GM12878 (cell line): Measurements from ENCODE around the gene DDRGK1. TPM values are rescaled to one million over a fixed set of nuclear protein-coding genes. Genes with fewer than 3 reads are reported as not detected.

ENCODE experiments used
- ATAC-seq: fragments of 200-7000 bp; cut with Tn5 transposase; 3 replicates; pipeline ENCODE4 v1.9.1; 2020; ENCODE audit warnings: mild to moderate bottlenecking, moderate library complexity
- BruUV-seq: library from RNA; stranded (reverse); fragments of 400-500 nt; replicated peaks from 2 replicates; lab custom pipeline; 2021; lab: Mats Ljungman, UMichigan
- CTCF ChIA-PET: fragments of 300-600 bp; sonication (Branson Sonifier 250); formaldehyde crosslinking; extraction: SDS; loops from one replicate; lab custom pipeline; 2021; ENCODE audit warnings: inconsistent platforms; lab: Yijun Ruan, JAX
- POLR2A ChIA-PET: fragments of 350-600 bp; formaldehyde crosslinking; extraction: SDS; loops from one replicate; lab custom pipeline; 2021; ENCODE audit warnings: inconsistent platforms; lab: Charles Lee
- RAD21 ChIA-PET: fragments of 300-600 bp; sonication (Branson Sonifier 250); formaldehyde crosslinking; loops from one replicate; lab custom pipeline; 2023; ENCODE audit warnings: antibody characterized with exemption; ENCODE audit not compliant: unreplicated experiment; lab: Charles Lee
- SMC1A ChIA-PET: fragments of 300-600 bp; sonication (Branson Sonifier 250); formaldehyde crosslinking; loops from one replicate; lab custom pipeline; 2023; ENCODE audit not compliant: unreplicated experiment, uncharacterized antibody; lab: Charles Lee
- DNase-seq: peaks from one replicate; pipeline ENCODE4 v3.0.0-alpha.2; 2011; ENCODE audit warnings: low read depth, low spot score
- FAIRE-seq: peaks from 3 replicates; lab custom pipeline; 2011; peaks lifted over from hg19 to GRCh38; lab: Jason Lieb, UNC
- H2AFZ ChIP-seq: 2 replicates; pipeline ENCODE4 v1.6.0; 2011; ENCODE audit warnings: low read depth, low read length, control low read depth; ENCODE audit not compliant: control insufficient read depth
- H3K27ac ChIP-seq: 2 replicates; pipeline ENCODE4 v1.5.1; 2011; ENCODE audit warnings: control low read depth; ENCODE audit not compliant: control insufficient read depth, insufficient read depth
- H3K27me3 ChIP-seq, 2 experiments: replicated peaks in 1 of 2; 2 replicates each; pipeline versions ENCODE4 v1.6.0 to v1.6.1; 2011; ENCODE audit warnings: low read length in 1 of 2; ENCODE audit not compliant: control insufficient read depth in 2 of 2, insufficient read depth in 2 of 2
- H3K36me3 ChIP-seq, 2 experiments: 2 replicates each; pipeline ENCODE4 v1.5.1; 2011; ENCODE audit warnings: low read length in 1 of 2; ENCODE audit not compliant: control insufficient read depth in 2 of 2, insufficient read depth in 2 of 2
- H3K4me1 ChIP-seq: 2 replicates; pipeline ENCODE4 v1.6.1; 2011; ENCODE audit warnings: mild to moderate bottlenecking, low read length, moderate library complexity, mixed read lengths; ENCODE audit not compliant: control insufficient read depth, insufficient read depth
- H3K4me2 ChIP-seq: 2 replicates; pipeline ENCODE4 v1.6.0; 2011; ENCODE audit warnings: control low read depth; ENCODE audit not compliant: control insufficient read depth, insufficient read depth
- H3K4me3 ChIP-seq: fragments of 200-600 bp; sonication (generic); 2 replicates; pipeline ENCODE4 v1.5.1; 2016
- H3K79me2 ChIP-seq: 2 replicates; pipeline ENCODE4 v1.6.0; 2011; ENCODE audit warnings: low read length; ENCODE audit not compliant: control insufficient read depth, insufficient read depth
- H3K9ac ChIP-seq: 2 replicates; pipeline ENCODE4 v1.8.0; 2011; ENCODE audit warnings: low read length, control low read depth, mixed read lengths; ENCODE audit not compliant: control insufficient read depth, insufficient read depth
- H3K9me3 ChIP-seq: replicated peaks from 3 replicates; pipeline ENCODE4 v1.5.1; 2011; ENCODE audit warnings: mild to moderate bottlenecking, low read length; ENCODE audit not compliant: control insufficient read depth, insufficient read depth
- H4K20me1 ChIP-seq: 2 replicates; pipeline ENCODE4 v1.6.0; 2011; ENCODE audit not compliant: control insufficient read depth, insufficient read depth
- ATF7 ChIP-seq: fragments of 450-650 bp; IDR thresholded peaks from 2 replicates; pipeline ENCODE4 v1.6.1; 2016; ENCODE audit warnings: low read depth, mild to moderate bottlenecking
- BRCA1 ChIP-seq: IDR thresholded peaks from 2 replicates; pipeline ENCODE4 v1.6.1; 2011; ENCODE audit warnings: low read depth, low read length, improper control_type of control experiment
- HDAC2 ChIP-seq: fragments of 200-600 bp; sonication (generic); IDR thresholded peaks from 2 replicates; pipeline ENCODE4 v1.6.1; 2017
- IKZF1 ChIP-seq: fragments of 450-650 bp; conservative IDR thresholded peaks from 2 replicates; pipeline ENCODE4 v1.6.1; 2017; ENCODE audit warnings: antibody characterized with exemption, mild to moderate bottlenecking
- NR2C1 ChIP-seq: fragments of 450-650 bp; IDR thresholded peaks from 2 replicates; pipeline ENCODE4 v1.6.1; 2017; ENCODE audit warnings: antibody characterized with exemption, mild to moderate bottlenecking, moderate library complexity
- PBX3 ChIP-seq: IDR thresholded peaks from 2 replicates; pipeline ENCODE4 v1.6.1; 2011; ENCODE audit warnings: mild to moderate bottlenecking, low read depth, low read length, moderate library complexity; ENCODE audit not compliant: insufficient replicate concordance
- POLR2AphosphoS2 ChIP-seq: IDR thresholded peaks from 2 replicates; pipeline ENCODE4 v1.6.1; 2011; ENCODE audit warnings: low read depth, mild to moderate bottlenecking, low read length, improper control_type of control experiment, moderate library complexity
- POU2F2 ChIP-seq: IDR thresholded peaks from 3 replicates; pipeline ENCODE4 v1.6.1; 2011; ENCODE audit warnings: low read depth, mild to moderate bottlenecking, low read length, borderline replicate concordance
- SPI1 ChIP-seq: IDR thresholded peaks from 2 replicates; pipeline ENCODE4 v1.6.1; 2011; ENCODE audit warnings: low read depth, mild to moderate bottlenecking, low read length, moderate library complexity, borderline replicate concordance; ENCODE audit not compliant: insufficient read depth
- WGBS: methylation state at CpG from one replicate; pipeline ENCODE4 v1.1.6; 2016; ENCODE audit warnings: low lambda C conversion rate; ENCODE audit not compliant: insufficient replicate concordance, insufficient coverage; ENCODE audit errors: missing lambda C conversion rate; 5-methylcytosine and 5-hydroxymethylcytosine counted together
- in situ Hi-C: fragments of 300-500 bp; cut with MboI; formaldehyde crosslinking; loops from 9 replicates; pipeline ENCODE4 v1.14.3; 2018; ENCODE audit warnings: mixed read lengths
- intact Hi-C: fragments of 100-400 bp; cut with micrococcal nuclease; formaldehyde crosslinking; loops from one replicate; pipeline ENCODE4 v1.14.2; 2022; ENCODE audit not compliant: unreplicated experiment
- polyA plus RNA-seq, 11 experiments: library from polyadenylated mRNA; depleted of rRNA in 4 of 11; unstranded in 6 of 11; stranded (reverse) in 5 of 11; fragments of >200 nt; fragmentation: Nextera tagmentation in 4 of 11; fragmentation: Illumina TruSeq in 1 of 11; extraction: Ambion mirVana in 4 of 11; extraction: Trizol in 1 of 11; gene quantifications; 1 replicate in 1 of 11; 2 replicates in 10 of 11; pipeline versions ENCODE4 v1.2.1 to v1.2.3, GENCODE V29; 2011 to 2016; ENCODE audit warnings: inconsistent platforms in 2 of 11, missing spikeins in 2 of 11, low read depth in 1 of 11
- total RNA-seq, 4 experiments: library from RNA; depleted of rRNA in 3 of 4; stranded (reverse); fragments of >200 nt in 3 of 4; fragmentation: Illumina TruSeq in 1 of 4; extraction: Trizol in 1 of 4; gene quantifications; 2 replicates each; pipeline versions ENCODE4 v1.2.1 to v1.2.3, GENCODE V29; 2013 to 2021
- TF ChIP-seq, protein P1 (sequence below): fragments of 450-650 bp; formaldehyde crosslinking; IDR thresholded peaks from 2 replicates; pipeline ENCODE4 v1.4.0; 2022; ENCODE audit warnings: mild to moderate bottlenecking, moderate library complexity
- TF ChIP-seq, protein P2 (sequence below): IDR thresholded peaks from 2 replicates; pipeline ENCODE4 v1.6.1; 2012; ENCODE audit warnings: mild to moderate bottlenecking, low read depth, low read length

The DDRGK1 gene
- total and polyA plus RNA-seq, 10 of the 15 experiments (the other 5 are each of a cell fraction or from before 2014, with no cell fraction given): 4.0 to 55.2 (median 39.7) TPM

DNA sequence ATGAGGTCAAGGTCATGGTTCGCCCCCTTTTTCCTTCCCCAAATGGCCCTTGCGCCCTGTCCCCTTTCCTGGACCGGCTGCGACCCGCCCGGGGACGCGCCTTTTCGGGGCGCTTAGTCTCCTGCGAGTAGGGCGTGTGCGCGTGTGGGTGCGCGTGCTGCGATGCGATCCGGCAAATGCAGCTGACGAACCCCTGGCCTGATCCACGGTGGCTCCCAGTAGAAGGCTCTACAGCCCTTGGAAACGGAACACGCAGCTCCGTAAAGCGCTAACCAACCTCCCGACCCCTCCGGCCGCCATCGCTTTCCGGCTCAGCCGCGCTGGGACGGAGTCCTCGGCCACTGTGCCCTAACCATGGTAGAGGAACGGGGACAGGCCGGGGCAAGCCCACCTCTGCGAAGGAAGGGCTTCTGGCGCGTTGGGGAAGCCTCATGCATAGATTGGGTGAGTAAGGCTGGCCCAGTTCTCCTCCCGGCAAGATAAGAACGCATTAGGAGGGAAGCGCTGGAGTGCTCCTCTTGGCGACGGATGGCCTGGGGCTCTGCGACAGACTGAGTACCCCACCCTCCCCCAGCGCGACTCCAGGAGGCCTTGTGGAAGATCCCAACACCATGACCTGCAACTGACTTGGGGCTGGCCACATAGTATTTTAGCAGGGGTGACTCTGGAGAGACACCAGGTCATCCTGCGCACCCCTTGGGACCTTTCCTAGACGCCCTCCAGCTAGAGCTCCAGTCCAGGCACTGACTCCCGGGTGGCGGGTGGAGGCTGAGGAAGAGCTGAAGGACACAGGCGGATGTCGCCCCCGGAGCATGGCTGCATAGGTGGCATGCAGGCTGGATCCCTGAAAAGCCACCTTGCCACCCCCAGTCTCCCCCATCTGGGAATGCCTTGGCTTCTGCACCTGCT lies 35.6 kb upstream of the DDRGK1 start:
- no TSS peak for BruUV-seq
- Histone ChIP-seq H3K79me2 (no peaks in the 10 kb centered on the region), H3K9ac (no peak overlapping the region), H4K20me1 (no peaks in the 10 kb centered on the region), H3K36me3 (no peaks in the 10 kb centered on the region), H3K4me3 (peak overlapping the region; percentile 75), H3K9me3 (no peaks in the 10 kb centered on the region), H3K4me1 (peaks cover 7% of the 10 kb centered on the region), H3K27me3 (peaks cover 6 to 19% of the 10 kb centered on the region in 2 experiments), H3K4me2 (peak overlapping the region; percentile 83), H3K27ac (no peak overlapping the region), H2AFZ (peak overlapping the region; percentile 87)
- DNase-seq (no peak), FAIRE-seq (no peak), ATAC-seq (no peak)
- ChIA-PET RAD21 (no interaction called here), SMC1A (interaction anchor here (0.9 kb wide), 1 partner anchor 21 kb away, joined by 3 read pairs; no protein-coding TSS in a partner anchor), CTCF (interaction anchor here (0.9 to 1.0 kb wide), 2 partner anchors 9 to 21 kb away, joined by 3 read pairs; no protein-coding TSS in a partner anchor), POLR2A (no interaction called here)
- TF ChIP-seq IKZF1 (no peak), HDAC2 (no peak), PBX3 (no peak), ATF7 (no peak), POU2F2 (no peak), POLR2AphosphoS2 (no peak), SPI1 (no peak), BRCA1 (no peak), NR2C1 (no peak)
- TF ChIP-seq, protein P1, sequence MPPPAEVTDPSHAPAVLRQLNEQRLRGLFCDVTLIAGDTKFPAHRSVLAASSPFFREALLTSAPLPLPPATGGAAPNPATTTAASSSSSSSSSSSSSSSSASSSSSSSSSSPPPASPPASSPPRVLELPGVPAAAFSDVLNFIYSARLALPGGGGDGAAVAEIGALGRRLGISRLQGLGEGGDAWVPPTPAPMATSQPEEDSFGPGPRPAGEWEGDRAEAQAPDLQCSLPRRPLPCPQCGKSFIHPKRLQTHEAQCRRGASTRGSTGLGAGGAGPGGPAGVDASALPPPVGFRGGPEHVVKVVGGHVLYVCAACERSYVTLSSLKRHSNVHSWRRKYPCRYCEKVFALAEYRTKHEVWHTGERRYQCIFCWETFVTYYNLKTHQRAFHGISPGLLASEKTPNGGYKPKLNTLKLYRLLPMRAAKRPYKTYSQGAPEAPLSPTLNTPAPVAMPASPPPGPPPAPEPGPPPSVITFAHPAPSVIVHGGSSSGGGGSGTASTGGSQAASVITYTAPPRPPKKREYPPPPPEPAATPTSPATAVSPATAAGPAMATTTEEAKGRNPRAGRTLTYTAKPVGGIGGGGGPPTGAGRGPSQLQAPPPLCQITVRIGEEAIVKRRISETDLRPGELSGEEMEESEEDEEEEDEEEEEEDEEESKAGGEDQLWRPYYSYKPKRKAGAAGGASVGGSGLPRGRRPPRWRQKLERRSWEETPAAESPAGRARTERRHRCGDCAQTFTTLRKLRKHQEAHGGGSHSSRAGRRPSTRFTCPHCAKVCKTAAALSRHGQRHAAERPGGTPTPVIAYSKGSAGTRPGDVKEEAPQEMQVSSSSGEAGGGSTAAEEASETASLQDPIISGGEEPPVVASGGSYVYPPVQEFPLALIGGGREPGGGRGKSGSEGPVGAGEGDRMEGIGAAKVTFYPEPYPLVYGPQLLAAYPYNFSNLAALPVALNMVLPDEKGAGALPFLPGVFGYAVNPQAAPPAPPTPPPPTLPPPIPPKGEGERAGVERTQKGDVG: no peak
- TF ChIP-seq, protein P2, sequence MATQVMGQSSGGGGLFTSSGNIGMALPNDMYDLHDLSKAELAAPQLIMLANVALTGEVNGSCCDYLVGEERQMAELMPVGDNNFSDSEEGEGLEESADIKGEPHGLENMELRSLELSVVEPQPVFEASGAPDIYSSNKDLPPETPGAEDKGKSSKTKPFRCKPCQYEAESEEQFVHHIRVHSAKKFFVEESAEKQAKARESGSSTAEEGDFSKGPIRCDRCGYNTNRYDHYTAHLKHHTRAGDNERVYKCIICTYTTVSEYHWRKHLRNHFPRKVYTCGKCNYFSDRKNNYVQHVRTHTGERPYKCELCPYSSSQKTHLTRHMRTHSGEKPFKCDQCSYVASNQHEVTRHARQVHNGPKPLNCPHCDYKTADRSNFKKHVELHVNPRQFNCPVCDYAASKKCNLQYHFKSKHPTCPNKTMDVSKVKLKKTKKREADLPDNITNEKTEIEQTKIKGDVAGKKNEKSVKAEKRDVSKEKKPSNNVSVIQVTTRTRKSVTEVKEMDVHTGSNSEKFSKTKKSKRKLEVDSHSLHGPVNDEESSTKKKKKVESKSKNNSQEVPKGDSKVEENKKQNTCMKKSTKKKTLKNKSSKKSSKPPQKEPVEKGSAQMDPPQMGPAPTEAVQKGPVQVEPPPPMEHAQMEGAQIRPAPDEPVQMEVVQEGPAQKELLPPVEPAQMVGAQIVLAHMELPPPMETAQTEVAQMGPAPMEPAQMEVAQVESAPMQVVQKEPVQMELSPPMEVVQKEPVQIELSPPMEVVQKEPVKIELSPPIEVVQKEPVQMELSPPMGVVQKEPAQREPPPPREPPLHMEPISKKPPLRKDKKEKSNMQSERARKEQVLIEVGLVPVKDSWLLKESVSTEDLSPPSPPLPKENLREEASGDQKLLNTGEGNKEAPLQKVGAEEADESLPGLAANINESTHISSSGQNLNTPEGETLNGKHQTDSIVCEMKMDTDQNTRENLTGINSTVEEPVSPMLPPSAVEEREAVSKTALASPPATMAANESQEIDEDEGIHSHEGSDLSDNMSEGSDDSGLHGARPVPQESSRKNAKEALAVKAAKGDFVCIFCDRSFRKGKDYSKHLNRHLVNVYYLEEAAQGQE: no peak
- 45% methylated on average over 44 of the region's 54 CpGs for WGBS
- intact Hi-C loops (no loop called here), in situ Hi-C loops (no loop called here)
